IPS DF 4.7 (cell line): ENCODE data around the gene KCNT1.

Source experiments
- DNase-seq: peaks from one replicate; pipeline ENCODE4 v3.0.0-alpha.2; 2013; ENCODE audit warnings: low spot score; ENCODE audit errors: extremely low read depth

The KCNT1 gene

GRCh38 chr9:135763716-135764446, 61.9 kb downstream of the KCNT1 start:
- no peak for DNase-seq

- DNase-seq = no peak
These were observed 62.7 kb downstream of the KCNT1 start for GRCh38 chr9:135764731-135765130.

GRCh38 chr9:135765416-135765815, 63.4 kb downstream of the KCNT1 start:
- DNase-seq = no peak

GRCh38 chr9:135766251-135766650, 64.3 kb downstream of the KCNT1 start:
- no peak for DNase-seq

- DNase-seq = no peak
These were observed 64.7 kb downstream of the KCNT1 start for GRCh38 chr9:135766707-135767106.

GRCh38 chr9:135768516-135769218, 66.7 kb downstream of the KCNT1 start:
- DNase-seq = no peak

GRCh38 chr9:135769489-135770202, 67.7 kb downstream of the KCNT1 start:
- DNase-seq = no peak

- DNase-seq = no peak
These were observed 68.2 kb downstream of the KCNT1 start for GRCh38 chr9:135770203-135770535.

GRCh38 chr9:135770771-135771170, 68.8 kb downstream of the KCNT1 start:
- DNase-seq = no peak

GRCh38 chr9:135771401-135772051, 69.5 kb downstream of the KCNT1 start:
- DNase-seq = no peak

- no peak for DNase-seq
These were observed 70.2 kb downstream of the KCNT1 start for GRCh38 chr9:135772056-135772646.

- DNase-seq = no peak
These were observed 70.9 kb downstream of the KCNT1 start for GRCh38 chr9:135772702-135773493.

- no peak for DNase-seq
These were observed 71.7 kb downstream of the KCNT1 start for GRCh38 chr9:135773530-135774238.

- DNase-seq = no peak
These were observed 72.3 kb downstream of the KCNT1 start for GRCh38 chr9:135774239-135774747.

GRCh38 chr9:135774794-135775525, 73.0 kb downstream of the KCNT1 start:
- no peak for DNase-seq

- DNase-seq = no peak
These were observed 73.9 kb downstream of the KCNT1 start for GRCh38 chr9:135775911-135776310.

- DNase-seq = no peak
These were observed 75.1 kb downstream of the KCNT1 start for GRCh38 chr9:135776893-135777622.

- DNase-seq = no peak
These were observed 75.7 kb downstream of the KCNT1 start for GRCh38 chr9:135777623-135778177.
